ENCODE measurements around the gene RSAD1. TPM values are rescaled to one million over a fixed set of nuclear protein-coding genes. Genes with fewer than 3 reads are reported as not detected.

The RSAD1 gene
- total and polyA plus RNA-seq, 4 donors, result 17.2 to 54.7 (median 34.5) TPM

DNA sequence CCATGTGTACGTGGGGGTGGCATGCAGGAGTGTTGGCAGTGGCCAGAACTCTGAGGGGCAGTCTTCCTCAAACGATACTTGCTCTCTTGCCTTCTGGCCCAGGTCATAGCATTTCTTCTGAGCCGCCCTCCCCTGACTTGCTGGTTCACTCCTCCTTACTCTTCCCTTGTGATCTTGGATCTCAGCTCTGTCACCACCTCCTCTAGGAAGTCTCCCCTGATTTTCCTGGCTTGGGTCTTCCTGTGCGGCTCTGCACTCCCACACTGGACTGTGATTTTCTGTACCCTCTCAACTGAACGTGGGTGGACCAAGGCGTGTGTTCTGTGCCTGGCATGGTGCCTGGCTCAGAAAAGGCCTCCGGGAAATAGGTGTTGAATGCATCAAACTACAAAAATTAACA is 56.7 kb downstream of the RSAD1 start:
- peaks cover 32% of the 10 kb centered on the region for H3K4me1 ChIP-seq (ENCODE audit: control insufficient read depth, insufficient read depth, low read length)
- 85% methylated on average over 4 of the region's 7 CpGs for WGBS (ENCODE audit: insufficient coverage)
- H3K27me3 ChIP-seq (ENCODE audit: control insufficient read depth, insufficient read depth, low read length), result peaks cover 28% of the 10 kb centered on the region
- DNase-seq (ENCODE audit: low read depth in 4 of 6, low spot score in 6 of 6), result no peak
- H3K4me3 ChIP-seq (ENCODE audit: low read depth, low read length), result no peak overlapping the region
- no peak overlapping the region for H3K27ac ChIP-seq (ENCODE audit: low read depth, low read length)
- peaks cover 18% of the 10 kb centered on the region for H3K36me3 ChIP-seq (ENCODE audit: control insufficient read depth, insufficient read depth, low read length)
- no peaks in the 10 kb centered on the region for H3K9me3 ChIP-seq (ENCODE audit: control insufficient read depth, insufficient read depth, low read length)

Other genes starting within 250 kb of the RSAD1 start
- 1 to 10 TPM; 1.2 to 3.3 TPM for gene TMEM92, start 204.4 kb upstream of the RSAD1 start, total RNA-seq
- 1 to 10 TPM in 1 of 2 donors, under 1 TPM in 1; 0.49 to 3.0 TPM for gene TMEM92, start 204.4 kb upstream of the RSAD1 start, polyA plus RNA-seq (ENCODE audit: insufficient read length in 2 of 2)
- 10 to 100 TPM; 15.8 to 35.9 TPM for gene XYLT2, start 132.7 kb upstream of the RSAD1 start, total RNA-seq
- gene XYLT2, start 132.7 kb upstream of the RSAD1 start, polyA plus RNA-seq (ENCODE audit: insufficient read length in 2 of 2), result 10 to 100 TPM; 15.3 to 26.3 TPM
- gene MRPL27, start 105.7 kb upstream of the RSAD1 start, total RNA-seq, result 10 to 100 TPM; 45.3 to 98.7 TPM
- 10 to 100 TPM; 70.1 to 76.7 TPM for gene MRPL27, start 105.7 kb upstream of the RSAD1 start, polyA plus RNA-seq (ENCODE audit: insufficient read length in 2 of 2)
- gene EME1, start 105.6 kb upstream of the RSAD1 start, total RNA-seq, result 1 to 10 TPM; 3.1 to 5.5 TPM
- 1 to 10 TPM; 6.8 to 7.5 TPM for gene EME1, start 105.6 kb upstream of the RSAD1 start, polyA plus RNA-seq (ENCODE audit: insufficient read length in 2 of 2)
- gene LRRC59, start 81.3 kb upstream of the RSAD1 start, total RNA-seq, result 10 to 100 TPM; 45.7 to 47.7 TPM
- 10 to 100 TPM; 60.7 to 63.9 TPM for gene LRRC59, start 81.3 kb upstream of the RSAD1 start, polyA plus RNA-seq (ENCODE audit: insufficient read length in 2 of 2)
- gene ACSF2, start 52.6 kb upstream of the RSAD1 start, total RNA-seq, result 10 to 100 TPM; 10.1 to 50.7 TPM
- 10 to 100 TPM; 21.2 to 26.7 TPM for gene ACSF2, start 52.6 kb upstream of the RSAD1 start, polyA plus RNA-seq (ENCODE audit: insufficient read length in 2 of 2)
- under 1 TPM; 0.55 to 0.89 TPM for gene CHAD, start 10.0 kb upstream of the RSAD1 start, total RNA-seq
- 10 to 100 TPM in 1 of 2 donors, 1 to 10 TPM in 1; 9.2 to 13.6 TPM for gene CHAD, start 10.0 kb upstream of the RSAD1 start, polyA plus RNA-seq (ENCODE audit: insufficient read length in 2 of 2)
- 1 to 10 TPM; 1.1 to 3.4 TPM for gene MYCBPAP, start 29.6 kb downstream of the RSAD1 start, total RNA-seq
- gene MYCBPAP, start 29.6 kb downstream of the RSAD1 start, polyA plus RNA-seq (ENCODE audit: insufficient read length in 2 of 2), result 1 to 10 TPM; 2.5 to 5.0 TPM
- gene EPN3, start 53.9 kb downstream of the RSAD1 start, total RNA-seq, result 1 to 10 TPM in 1 of 2 donors, under 1 TPM in 1; 0.39 to 1.3 TPM
- gene EPN3, start 53.9 kb downstream of the RSAD1 start, polyA plus RNA-seq (ENCODE audit: insufficient read length in 2 of 2), result 1 to 10 TPM; 1.8 to 3.7 TPM
- 10 to 100 TPM; 31.5 to 43.3 TPM for gene SPATA20, start 68.3 kb downstream of the RSAD1 start, total RNA-seq
- gene SPATA20, start 68.3 kb downstream of the RSAD1 start, polyA plus RNA-seq (ENCODE audit: insufficient read length in 2 of 2), result 10 to 100 TPM; 44.7 to 45.9 TPM
- gene CACNA1G, start 81.9 kb downstream of the RSAD1 start, total RNA-seq, result 10 to 100 TPM; 10.6 to 21.0 TPM
- 10 to 100 TPM; 25.3 to 37.6 TPM for gene CACNA1G, start 81.9 kb downstream of the RSAD1 start, polyA plus RNA-seq (ENCODE audit: insufficient read length in 2 of 2)
- under 1 TPM; 0.17 to 0.69 TPM for gene ABCC3, start 156.0 kb downstream of the RSAD1 start, total RNA-seq
- 1 to 10 TPM in 1 of 2 donors, under 1 TPM in 1; 0.52 to 1.2 TPM for gene ABCC3, start 156.0 kb downstream of the RSAD1 start, polyA plus RNA-seq (ENCODE audit: insufficient read length in 2 of 2)
- gene ANKRD40, start 229.1 kb downstream of the RSAD1 start, total RNA-seq, result 10 to 100 TPM; 39.3 to 47.5 TPM
- 10 to 100 TPM; 35.7 to 41.4 TPM for gene ANKRD40, start 229.1 kb downstream of the RSAD1 start, polyA plus RNA-seq (ENCODE audit: insufficient read length in 2 of 2)
- gene LUC7L3, start 240.7 kb downstream of the RSAD1 start, total RNA-seq, result 100 to 1,000 TPM in 1 of 2 donors, 10 to 100 TPM in 1; 79.3 to 149 TPM
- gene LUC7L3, start 240.7 kb downstream of the RSAD1 start, polyA plus RNA-seq (ENCODE audit: insufficient read length in 2 of 2), result 100 to 1,000 TPM; 495 to 555 TPM